ENCODE results near the gene RTN4RL1.

RTN4RL1 gene

DNA sequence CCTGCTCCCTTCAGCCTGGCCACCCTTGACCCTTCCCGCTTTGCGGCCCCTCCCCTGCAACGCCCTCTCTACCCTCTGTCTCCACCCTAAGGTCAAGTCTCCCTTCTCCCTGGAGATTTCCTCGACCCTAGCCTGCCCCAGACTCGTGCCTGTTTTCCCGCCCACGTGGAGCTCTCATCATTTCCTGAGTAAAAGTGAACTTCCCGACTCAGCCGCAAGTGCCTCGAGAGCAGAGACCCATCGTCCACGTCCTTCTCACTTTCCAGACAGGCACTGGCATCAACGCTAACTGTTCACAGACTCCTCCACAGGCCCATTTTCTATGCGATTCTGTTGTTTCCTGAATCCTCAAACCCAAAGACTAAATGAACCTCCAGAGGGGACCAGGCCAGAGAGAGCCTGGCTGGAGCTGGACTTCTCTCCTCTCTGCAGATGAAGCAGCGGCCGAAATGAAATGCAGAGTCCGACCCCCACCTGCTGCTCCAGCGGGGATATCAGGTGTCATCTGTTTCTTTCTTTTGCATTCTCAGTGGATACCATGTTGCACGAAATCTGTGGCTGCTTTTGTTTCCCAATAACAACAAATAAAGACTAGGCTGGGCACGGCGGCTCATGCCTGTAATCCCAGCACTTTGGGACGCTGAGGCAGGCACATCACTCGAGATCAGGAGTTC lies 52.5 kb downstream of the RTN4RL1 start:
- no peak for DNase-seq

DNA sequence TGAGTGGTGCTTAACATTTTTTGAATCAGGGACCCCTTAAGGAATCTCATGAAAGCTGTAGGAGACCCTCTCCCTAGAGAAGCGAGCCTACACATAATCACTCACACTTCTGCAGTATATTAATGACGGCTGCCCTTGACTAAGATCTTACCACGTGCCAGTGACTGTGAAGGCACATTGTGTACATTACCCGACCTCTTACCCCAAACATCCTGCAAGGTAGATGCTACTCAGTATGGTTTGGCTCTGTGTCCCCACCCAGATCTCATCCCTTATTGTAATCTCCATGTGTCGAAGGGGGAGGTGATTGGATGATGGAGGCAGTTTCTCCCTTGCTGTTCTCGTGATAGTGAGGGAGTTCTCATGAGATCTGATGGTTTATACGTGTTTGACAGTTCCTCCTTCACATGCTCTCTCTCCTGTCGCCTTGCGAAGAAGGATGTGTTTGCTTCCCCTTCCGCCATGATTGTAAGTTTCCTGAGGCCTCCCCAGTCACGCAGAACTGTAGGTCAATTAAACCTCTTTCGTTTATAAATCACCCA lies 54.2 kb downstream of the RTN4RL1 start:
- no peak for DNase-seq

DNA sequence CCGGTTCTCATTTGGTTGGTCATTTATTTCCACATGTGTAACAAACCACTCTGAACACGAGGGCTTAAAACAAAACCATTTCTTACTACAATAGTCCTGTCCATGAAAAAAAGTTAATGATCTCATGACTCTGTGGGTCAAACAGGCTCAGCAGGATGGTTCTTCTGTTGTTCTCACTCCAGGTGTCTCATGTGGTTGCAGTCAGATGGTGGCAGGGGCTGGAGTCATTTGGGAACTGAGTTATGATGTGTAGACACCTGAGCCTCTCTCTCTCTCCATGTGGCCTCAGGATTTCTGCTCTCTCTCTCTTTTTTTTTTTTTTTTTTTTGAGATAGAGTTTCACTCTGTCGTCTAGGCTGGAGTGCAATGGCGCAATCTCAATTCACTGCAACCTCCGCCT lies 55.4 kb downstream of the RTN4RL1 start:
- no peak for DNase-seq

DNA sequence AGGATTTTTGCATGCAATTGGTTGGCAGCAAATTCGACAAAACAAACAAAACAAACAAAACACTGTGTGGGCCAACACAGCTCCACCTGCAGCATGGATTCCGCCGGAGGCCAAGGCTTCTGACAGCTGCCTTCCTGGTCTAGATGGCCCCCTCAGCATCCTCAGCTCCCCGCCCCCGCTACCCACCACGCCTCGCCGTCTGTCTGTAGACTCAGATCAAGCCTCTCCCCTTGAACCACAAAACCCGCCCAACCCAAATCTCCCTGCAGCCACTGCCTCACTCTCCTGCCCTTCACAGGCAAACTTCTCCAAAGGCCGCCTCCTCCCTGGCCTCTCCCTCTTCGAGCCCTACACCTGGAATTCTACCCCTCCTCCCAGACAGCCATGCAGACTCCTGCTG lies 57.9 kb downstream of the RTN4RL1 start:
- no peak for DNase-seq

DNA sequence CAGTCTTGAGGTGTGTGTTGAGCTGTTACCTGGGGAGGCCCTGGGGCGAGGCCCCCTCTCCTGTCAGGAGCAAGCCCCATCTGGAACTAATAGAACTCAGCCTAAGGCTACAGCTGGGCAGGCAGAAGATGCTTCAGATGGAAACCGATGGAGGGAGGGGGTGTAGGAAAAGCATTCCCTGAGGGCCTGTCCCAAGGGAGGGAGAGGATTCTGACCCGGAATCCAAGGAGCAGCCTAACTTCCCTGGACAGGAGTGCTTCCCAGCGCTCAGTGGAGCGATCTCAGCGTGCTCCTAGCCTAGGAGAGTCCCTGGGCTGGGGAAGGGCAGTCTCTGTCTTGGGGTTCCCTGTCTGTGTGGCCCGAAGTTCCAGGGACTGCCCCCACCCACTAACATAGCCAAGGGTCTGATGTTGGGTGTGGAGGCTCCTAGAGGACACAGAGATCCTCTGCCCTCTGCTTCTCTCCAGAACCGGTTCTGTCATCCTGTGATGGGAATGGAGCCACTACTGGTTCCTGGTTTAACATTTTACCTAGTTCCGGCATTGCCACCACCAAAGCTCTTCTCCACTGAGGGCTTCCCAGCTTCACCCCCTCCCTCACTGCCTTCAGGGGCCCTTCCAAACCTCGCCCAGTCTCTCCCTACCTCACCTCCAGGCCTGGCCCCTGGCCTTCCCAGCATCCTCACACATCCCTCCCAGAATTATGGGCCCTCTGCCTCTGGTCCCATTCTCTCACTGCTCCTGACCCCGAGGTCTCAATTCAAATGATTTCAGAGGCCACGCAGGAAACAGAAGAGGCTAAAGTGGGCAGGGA lies 58.7 kb downstream of the RTN4RL1 start:
- no peak for DNase-seq

DNA sequence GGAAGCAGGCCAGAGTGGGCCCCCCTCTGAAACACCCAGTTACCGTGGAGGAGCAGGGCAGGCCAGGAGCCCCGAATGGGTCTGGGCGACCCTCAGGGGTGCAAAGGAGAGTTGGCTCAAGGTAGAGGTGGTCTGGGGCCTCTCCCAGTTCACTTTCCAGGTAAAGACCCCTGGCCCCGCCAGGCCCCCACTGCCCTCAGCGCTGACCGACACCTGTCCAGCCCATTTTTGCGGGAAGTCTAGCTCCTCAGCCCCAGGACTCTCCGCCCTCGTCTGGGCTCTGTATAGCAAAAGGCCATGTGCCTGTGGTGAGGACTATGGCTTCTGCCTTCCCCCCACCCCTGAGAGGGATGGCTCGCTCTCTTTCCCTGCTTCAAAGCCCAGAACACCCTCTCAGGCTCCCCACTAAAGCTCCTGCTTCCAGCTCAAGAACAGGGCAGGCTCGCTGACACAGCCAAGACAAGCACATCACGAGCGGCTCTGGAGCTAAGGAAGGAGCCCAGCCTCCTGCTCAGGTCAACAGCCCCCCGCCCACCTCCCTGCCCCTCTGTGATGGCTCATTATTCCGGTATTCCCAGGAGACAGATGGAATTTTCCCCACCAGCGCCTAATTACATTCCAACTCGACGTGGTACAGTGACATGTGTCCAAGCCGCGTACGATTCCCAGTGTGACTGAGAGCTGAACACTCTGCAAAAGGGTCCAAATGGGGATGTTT lies 59.4 kb downstream of the RTN4RL1 start:
- DNase-seq = no peak

DNA sequence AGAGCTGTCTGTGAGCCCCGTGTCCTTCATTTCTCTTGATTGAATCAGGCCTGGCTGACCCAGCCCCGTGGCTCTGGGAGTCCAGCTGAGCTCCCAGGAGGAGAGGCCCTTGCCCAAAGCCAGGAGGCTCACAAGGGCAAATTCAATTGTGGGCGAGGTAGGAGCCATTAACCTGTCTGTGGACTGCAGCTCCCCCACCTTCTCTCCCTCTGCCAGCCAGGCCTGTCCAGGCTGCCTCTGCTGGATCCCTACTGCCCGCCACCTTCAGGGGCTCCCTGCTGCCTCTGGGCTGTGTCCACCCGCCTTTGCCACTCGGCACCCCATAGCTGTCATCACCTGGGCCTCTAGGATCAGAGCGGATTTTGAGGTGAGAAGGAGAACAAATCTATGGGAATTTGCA lies 61.9 kb downstream of the RTN4RL1 start:
- DNase-seq = no peak

DNA sequence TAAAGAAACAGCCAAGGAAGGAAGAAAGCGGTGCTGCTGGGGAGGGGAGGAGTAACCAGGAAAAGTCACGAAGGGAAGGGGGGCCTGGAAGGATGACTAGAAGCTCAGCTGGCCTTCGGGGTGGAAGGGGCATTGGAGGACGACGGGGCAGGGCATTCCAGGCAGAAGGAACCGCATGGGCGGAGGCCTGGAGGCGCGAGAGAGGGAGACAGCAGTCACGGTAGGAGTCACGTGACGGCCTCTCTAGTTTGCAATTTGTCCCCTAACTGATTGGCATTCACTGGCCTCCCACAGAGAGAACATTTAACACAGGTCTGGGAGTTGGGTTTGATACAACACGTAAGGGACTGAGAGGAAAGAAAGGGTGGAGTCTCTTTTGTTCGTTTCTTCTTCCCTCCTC lies 63.9 kb downstream of the RTN4RL1 start:
- DNase-seq = no peak

DNA sequence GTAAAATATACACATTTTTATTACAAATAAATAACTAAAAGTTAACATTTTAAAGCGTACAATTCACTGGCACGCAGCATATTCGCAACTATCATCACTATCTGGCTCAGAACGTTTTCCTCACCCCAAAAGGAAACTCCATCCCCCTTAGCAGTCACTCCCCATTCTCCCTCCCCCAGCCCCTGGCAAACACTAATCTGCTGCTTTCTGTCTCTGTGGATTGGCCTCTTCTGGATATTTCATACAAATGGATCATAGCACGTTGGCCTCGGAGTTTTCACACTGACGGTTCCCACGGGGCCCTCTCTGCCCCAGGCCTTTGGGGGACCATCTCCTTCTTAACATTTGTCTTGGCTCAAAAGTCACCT lies 64.6 kb downstream of the RTN4RL1 start:
- DNase-seq = no peak

DNA sequence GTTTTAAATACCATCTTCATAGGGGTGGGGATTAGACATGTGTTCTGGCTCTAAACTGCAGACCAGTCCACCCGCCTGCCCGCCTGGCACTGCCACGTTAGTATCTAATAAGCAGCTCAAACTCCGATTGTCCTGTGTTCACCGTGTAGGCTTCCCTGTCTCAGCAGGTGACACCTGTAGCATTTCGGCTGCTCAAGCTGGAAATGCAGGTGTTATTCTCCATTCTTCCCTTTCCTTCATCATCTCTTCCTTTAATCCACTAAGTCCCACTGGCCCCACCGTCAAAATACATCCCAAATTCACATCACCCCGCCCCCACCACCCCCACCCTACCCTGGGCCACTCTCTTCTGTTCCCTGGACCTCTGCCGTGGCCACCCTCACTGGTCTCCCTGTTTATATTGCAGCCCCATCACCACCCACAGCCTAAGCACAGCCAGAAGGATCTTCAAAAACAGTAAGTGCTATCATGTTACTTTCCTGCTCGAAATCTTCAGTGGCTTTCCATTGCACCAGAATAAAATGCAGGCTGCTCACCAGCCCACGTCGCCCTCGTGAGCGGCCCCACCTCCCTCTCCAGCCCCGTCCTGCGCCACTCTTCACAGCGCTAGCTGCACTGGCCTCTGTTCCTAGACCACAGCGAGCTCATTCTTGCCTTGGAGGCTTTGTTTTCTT lies 65.1 kb downstream of the RTN4RL1 start:
- DNase-seq = no peak

DNA sequence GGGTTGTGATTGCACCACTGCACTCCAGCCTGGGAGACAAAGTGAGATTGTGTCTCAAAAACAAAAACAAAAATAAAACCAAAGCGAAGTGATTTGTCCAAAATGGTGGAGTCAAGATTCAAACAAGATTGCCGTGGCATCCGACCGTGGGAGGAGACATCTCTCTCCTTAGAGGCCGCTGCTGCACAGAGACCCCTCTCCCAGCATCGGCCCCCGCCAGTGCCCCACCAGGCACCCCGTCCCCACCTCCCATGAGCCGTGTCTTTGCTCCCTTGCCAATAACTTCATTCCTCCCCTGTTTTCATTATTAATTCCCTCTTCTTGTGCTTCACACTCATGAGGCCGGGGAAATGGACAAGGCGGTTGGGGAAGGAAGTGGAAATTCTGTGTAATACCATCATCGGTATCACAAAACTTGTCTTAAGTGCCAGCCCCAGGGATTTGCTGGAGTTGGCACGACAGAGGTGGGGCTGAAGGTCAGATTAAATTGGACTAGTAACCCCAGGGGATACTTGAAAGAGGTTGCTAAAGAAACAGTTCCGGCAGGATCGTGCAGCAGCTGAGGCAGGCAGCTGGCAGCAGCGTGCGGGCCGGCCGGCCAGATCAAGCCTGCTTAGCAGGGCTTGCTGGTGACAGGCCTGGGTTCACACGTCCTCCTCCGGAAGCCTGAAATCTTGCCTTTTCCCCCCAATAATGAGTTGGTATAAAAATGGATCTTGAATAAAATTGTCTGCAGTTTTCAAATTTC lies 66.8 kb downstream of the RTN4RL1 start:
- no peak for DNase-seq

DNA sequence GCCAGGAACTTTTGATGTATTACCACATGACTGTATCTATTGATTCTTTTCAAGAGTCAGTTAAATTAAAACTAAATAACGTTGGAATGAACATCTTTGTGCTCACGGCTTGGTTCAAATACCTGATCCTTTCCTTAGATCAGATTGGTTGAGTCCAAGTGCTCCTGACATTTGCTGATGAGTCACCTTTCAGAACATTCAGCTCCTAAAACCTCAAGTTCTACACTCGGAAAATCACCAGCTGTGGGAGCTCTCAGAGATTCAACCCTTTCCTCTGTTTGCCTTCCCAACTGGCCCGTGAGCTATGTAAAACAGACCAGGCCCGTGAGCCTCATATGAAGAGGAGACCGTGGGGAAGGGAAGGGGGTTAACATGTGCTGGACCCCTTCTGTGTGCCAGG lies 68.1 kb downstream of the RTN4RL1 start:
- DNase-seq = no peak

DNA sequence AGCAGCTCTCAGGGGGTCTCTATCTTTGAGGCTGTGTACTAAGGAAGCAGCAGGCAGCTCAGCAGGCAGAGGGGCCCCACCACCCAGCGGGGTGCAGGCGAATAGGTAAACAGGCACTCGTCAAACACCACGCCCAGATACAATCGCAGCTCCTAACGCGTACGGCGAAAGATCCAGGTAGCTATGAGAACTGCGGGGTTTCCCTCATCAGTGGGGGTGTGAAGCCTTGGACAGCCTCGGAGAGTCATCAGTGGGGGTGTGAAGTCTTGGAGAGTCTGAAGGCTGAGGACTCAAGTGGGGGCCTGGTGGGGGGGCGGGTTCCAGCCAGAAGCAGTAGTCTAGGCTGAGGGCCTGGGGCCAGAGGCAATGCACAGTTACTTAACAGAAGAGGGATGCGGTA lies 69.0 kb downstream of the RTN4RL1 start:
- DNase-seq = no peak

DNA sequence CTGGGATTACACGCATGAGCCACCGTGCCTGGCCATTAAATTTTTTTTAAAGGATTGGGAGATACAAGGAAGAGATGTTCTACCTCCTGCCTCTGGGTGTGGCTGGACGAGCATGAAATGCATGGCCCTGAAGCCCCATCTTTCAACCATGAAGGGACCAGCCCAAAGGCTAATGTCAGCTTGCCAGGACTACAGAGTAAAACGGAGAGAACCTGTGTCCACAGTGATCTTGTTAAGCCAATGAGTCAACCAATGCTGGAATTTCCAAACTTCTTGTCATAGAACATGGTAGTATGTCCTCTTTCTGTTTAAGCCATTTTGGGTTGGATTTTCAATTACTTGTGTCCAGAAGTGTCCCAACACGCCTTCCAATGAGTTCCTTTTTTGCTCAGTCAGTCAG lies 71.3 kb downstream of the RTN4RL1 start:
- no peak for DNase-seq

DNA sequence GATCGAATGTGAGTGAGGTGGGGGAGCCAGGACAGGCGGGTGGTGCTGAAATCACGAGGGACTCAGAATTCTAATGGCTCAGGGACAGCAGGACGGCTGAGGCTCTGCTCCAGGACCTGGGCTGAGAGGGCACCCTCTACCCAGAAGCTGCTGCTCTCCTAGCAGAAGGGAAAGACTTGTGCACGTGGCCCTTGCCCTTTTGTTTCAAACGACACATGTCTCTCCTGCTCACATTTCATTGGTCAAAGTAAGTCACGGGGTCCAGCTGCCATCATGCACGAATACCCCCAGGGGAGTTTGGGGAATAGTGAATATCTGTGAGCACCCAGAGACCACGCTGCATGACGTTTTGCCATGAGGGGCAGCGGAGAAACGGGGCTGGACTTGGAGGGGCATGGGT lies 73.2 kb downstream of the RTN4RL1 start:
- no peak for DNase-seq

DNA sequence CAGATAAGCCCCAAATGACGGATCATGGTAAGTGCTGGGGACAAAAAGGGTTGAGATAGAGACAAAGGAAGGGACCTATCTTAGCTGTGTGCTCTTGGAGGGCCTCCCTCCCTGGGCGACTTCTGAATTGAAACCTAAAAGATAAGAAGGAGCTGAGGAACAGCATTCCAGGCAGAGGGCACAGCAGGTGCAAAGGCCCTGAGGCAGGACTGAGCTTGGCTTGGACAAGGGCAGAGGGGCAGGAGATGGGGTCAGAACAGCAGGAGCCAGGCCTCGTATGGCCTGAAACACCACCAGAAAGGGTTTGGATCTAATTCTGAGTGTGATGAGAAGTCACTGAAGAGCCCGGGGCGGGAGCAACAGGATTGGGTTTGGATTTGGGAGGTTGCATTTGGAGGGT lies 75.4 kb downstream of the RTN4RL1 start:
- no peak for DNase-seq

DNA sequence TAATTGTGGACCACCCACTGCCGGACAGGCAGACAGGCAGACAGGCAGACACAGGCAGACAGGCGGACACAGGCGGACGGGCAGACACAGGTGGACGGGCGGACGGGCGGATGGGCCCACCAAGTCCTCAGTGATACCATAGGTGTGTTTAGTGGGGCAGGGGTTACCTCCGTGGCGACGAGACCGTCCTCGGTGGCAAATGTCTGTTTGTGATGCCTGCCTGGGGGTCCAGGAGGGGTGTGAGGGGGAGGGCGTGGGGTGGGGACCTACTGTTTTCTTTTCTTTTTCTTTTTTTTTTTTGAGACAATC lies 76.7 kb downstream of the RTN4RL1 start:
- DNase-seq = no peak

DNA sequence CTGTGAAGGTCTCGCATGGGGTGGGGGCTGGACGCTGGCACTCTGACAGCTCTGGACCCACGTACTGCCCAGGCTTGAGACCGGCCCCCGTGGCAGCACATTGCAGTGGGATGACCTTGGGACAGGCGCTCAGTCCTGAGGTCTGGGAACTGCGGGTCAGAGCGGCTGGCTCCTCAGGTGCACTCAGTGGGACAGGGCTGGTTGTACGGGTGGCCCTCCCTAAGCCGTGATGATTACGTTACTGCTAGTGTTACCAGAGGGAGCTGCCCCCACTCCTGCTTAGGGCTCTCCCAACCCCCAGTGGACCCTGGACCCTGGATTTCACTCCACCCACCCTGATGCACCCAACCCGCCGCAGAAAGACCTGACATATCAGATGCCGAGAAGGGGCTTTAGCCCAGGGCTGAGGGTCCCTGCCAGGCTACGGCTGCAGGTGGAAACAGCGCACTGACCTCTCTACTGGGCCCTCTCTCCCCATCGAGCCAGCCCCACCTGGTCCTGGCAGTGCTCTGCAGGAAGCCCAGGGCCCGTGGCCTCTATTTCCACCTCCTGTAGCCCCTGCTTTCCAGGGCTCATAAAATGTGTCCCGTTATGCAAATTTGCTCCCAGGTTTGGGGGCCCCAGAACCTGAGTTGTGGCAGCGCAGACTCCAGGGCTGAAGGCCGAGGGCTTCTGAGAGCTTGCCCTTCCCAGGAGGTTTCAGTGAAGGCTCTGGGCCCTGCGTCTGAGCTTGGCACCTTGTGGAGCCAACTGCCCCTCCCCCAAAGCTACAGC lies 77.2 kb downstream of the RTN4RL1 start:
- no peak for DNase-seq

DNA sequence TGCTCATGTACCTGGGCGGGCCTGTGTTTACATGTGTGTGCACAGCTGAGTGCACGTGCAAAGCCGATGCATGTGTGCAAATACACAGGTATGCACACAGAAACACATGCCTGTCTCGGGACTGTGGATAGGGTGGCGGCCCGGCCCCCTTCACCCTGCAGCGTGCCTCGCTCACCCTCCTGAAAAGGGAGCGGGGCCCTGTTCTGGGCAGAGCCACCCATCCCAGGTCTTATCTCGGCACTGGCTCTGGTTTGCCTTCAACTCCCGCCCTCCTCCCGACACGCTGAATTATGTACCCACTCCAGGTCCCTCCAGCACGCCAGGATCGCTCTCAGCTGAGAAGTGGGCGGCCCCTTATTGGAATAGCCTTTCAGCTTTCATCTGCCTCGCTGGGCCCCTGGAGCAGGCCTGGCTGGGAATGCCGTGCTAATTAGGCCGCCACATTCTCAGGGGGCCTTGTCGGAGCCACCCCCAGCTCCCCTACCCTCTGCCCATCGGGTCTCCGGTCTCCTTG lies 77.8 kb downstream of the RTN4RL1 start:
- DNase-seq = no peak

DNA sequence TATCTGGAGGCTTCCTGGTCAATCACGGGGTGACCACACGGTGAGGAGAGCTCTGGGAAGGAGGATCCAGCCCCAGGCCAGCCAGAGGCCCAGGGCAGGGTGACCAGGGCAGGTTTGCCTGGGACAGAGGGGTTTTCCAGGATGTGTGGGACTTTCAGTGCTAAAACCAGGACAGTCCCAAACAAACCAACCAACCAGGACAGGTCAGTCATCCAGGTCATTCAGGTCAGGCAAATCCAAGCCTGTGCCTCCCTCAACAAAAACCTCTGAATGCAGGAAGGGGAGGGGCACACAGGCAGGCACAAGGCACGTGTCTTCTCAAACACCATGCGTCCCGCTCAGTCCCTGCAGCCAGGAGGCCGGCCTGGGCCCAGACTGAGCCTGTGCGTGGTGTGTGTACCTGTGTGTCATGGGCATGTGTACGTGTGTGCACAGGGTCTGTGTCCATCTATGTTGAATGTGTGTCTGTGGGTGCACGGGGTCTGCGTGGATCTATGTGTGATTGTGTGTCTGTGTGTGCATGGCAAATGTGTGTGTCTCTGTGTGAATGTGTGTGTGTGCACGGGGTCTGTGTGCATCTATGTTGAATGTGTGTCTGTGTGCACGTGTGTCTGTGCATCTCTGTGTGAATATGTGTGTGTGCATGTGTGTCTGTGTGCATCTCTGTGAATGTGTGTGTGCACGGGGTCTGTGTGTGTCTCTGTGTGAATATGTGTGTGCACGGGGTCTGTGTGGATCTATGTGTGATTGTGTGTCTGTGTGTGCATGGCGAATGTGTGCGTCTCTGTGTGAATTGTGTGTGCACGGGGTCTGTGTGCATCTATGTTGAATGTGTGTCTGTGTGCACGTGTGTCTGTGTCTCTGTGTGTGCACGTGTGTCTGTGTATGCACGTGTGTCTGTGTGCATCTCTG lies 78.9 kb downstream of the RTN4RL1 start:
- DNase-seq = no peak

DNA sequence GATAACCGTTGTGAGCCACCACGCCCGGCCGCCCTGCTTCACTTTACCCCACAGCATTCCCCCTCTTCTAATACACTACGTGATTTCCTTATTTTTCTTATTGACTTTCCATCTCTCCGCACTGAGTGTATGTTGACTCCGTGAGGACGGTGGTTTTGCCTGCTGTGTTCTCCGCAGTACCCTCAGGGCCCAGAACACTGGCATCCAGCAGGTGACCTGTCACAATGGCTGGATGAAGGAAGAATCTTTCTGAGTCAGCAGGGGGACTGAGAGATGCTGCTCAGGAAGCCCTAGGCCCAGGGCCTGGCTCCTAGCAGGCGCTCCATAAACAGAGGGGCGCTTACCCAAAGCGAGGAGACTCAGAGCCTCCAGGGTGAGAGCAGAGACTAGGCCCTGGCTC lies 79.5 kb downstream of the RTN4RL1 start:
- no peak for DNase-seq
